Midbrain (tissue), 1 donor: ENCODE results near the gene HTR3D.
"Not testable (repeated sequence)": the region's sequence is repeated elsewhere in the genome, so short reads cannot be mapped to it uniquely, and the experiment has no call there.

ENCODE experiments used
- DNase-seq: peaks from one replicate; lab custom pipeline; 2025; lab: John Stamatoyannopoulos, UW

The HTR3D gene

DNA sequence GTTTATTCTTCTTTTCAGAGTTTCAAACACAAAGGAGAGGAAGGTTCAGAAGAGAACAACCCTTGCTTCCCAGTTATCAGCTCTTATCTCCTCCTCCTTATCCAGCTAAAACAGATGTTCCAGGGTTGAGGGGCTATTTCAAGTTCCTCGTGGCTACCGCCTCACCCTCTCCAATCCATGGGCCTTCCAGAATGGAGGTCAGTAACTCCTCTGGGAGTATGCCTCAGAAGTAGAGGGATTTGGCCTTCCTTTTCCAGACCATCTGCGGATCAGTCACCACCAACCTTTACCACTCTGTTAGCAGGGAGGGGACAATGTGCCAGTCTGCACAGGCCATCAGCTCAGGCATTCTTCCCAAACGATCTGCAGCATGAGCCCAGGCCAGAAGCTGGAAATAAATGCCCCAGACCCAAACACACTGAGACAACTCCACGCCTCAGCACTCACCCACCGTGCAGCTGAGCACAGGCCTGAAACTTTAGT, 36.1 kb downstream of the HTR3D start:
- DNase-seq, result no peak

DNA sequence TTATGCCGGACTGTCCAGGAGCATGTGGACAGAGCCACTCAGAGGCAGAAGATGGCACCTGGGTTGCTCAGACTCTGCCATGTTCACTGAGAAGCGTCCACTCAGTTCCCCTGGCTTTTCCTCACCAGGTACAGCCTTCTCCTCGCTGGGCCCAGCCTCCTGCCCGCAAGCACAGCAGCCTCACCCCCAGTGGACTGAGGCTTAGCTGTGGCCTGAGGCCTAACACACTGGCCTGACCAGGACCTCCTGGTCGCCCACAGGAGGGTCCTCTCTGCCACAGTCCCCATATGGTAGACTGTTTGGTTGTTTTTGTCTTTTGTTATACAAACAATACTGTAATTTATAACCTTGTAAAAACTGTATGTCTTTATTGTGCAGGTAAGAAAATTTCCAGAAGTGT, 36.8 kb downstream of the HTR3D start:
- no peak for DNase-seq

DNA sequence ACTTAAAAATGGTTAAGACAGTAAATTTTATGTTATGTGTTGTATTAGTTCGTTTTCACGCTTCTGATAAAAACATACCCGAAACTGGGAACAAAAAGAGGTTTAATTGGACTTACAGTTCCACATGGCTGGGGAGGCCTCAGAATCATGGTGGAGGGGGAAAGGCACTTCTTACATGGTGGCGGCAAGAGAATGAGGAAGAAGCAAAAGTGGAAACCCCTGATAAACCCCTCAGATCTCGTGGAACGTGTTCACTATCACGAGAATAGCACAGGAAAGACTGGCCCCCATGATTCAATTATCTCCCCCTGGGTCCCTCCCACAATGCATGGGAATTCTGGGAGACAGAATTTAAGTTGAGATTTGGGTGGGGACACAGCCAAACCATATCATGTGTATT, 39.6 kb downstream of the HTR3D start:
- DNase-seq, result not testable (repeated sequence)

GRCh38 chr3:184073621-184074020, 42.1 kb downstream of the HTR3D start:
- DNase-seq, result no peak

DNA sequence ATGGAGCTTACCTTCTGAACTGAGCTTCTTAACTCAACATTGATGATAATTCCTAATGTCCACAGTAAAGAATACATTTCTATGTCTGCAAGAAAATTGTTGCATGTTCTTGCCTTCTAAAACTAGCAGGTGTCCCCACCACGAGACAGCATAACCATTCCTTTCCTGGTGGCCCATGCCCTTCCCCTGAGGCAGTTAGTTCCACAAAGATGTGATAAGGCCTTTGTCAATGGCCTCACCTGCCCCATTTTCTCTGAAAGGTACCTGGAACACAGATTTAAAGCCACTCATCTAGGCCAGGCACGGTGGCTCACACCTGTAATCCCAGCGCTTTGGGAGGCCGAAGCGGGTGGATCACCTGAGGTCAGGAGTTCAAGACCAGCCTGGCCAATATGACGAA, 44.4 kb downstream of the HTR3D start:
- no peak for DNase-seq

GRCh38 chr3:184077881-184078280, 46.3 kb downstream of the HTR3D start:
- no peak for DNase-seq

GRCh38 chr3:184078851-184079250, 47.3 kb downstream of the HTR3D start:
- no peak for DNase-seq

DNA sequence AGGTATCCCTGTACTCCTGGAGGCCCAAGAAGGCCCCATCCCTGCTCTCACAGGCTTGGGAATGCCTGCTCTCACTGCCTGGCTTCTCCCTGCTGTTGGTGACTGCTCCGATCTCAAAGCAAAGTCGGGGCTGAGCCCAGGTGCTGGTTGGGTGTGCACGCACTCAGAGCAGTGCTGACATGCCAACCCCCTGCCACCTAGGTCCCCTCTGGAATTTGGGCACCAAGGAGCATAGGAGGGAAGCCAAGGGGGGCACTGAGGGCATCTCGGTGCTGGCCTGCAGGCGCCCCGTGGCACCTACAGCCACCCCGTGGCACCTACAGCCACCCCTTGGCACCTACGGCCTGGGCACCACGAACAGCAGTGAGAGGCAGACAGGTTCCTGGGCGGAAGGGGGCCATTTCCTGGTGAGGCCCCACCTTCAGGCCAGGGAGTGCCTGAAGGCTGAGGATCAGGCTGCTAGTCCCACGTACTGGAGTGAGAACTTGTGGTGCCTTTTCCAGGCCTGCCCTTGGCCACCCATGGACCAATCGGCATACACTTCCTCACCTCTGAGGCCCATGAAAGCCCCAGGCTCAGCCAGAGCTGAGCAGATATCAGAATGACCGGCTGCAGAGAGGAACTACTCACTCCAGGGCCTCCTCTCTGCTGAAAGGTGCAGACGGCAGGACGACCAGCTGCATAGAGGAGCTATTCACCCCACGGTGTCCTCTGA, 49.7 kb downstream of the HTR3D start:
- DNase-seq, result no peak

DNA sequence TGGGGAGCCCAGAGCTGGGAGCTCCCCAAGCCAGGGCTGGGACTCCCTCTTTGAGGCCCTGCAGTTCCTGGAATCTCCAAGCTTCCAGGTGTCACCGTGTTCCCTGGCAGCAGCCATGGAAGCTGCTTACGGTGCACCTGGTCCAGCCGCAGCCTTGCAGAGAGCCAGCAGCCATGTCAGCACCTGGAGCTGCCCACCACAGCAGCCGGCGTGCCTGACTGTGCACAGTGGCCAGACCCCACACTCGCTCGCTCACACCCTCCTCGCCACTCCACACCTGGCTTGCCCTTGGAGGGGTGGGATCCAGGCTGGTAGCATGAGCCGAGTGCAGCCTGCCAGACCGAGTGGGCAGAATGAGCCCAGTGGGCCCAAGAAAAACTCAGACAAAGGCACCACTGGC, 50.5 kb downstream of the HTR3D start:
- DNase-seq, result no peak

- no peak for DNase-seq
These were observed 50.9 kb downstream of the HTR3D start for GRCh38 chr3:184082465-184082864.

GRCh38 chr3:184085389-184085852, 53.9 kb downstream of the HTR3D start:
- DNase-seq, result no peak
